CD14-positive monocyte (primary cell): ENCODE measurements around the gene DOCK10. TPM values are rescaled to one million over a fixed set of nuclear protein-coding genes. Genes with fewer than 3 reads are reported as not detected.

Experiments used
- DNase-seq, 3 donors: peaks; one replicate each; pipeline ENCODE4 v3.0.0-alpha.2; 2011 to 2022
- H2AFZ ChIP-seq: 2 replicates; pipeline ENCODE4 v1.6.0; 2012; ENCODE audit warnings: mild to moderate bottlenecking, low read depth, low read length, inconsistent platforms; ENCODE audit not compliant: insufficient read depth, poor library complexity, severe bottlenecking
- H3K27ac ChIP-seq, 2 donors: 1 replicate in 1 of 2; 2 replicates in 1 of 2; pipeline ENCODE4 v1.5.1; 2012 to 2013; ENCODE audit warnings: low read length in 2 of 2, control low read depth in 1 of 2, inconsistent platforms in 1 of 2, low read depth in 1 of 2, mild to moderate bottlenecking in 1 of 2
- H3K27me3 ChIP-seq, 2 donors: one replicate each; pipeline versions ENCODE4 v1.6.0 to v1.6.1; 2011 to 2013; ENCODE audit warnings: low read length in 2 of 2; ENCODE audit not compliant: control insufficient read depth in 2 of 2, insufficient read depth in 2 of 2
- H3K36me3 ChIP-seq, 2 donors: replicated peaks in 1 of 2; 1 replicate in 1 of 2; 2 replicates in 1 of 2; pipeline versions ENCODE4 v1.5.1 to v1.6.1; 2012 to 2013; ENCODE audit warnings: low read length in 2 of 2, control low read depth in 1 of 2, inconsistent platforms in 1 of 2, mild to moderate bottlenecking in 1 of 2; ENCODE audit not compliant: insufficient read depth in 2 of 2, control insufficient read depth in 1 of 2
- H3K4me1 ChIP-seq, 2 donors: 1 replicate in 1 of 2; 2 replicates in 1 of 2; pipeline versions ENCODE4 v1.5.1 to v1.6.1; 2012 to 2013; ENCODE audit warnings: low read length in 2 of 2, control low read depth in 1 of 2, inconsistent platforms in 1 of 2, mild to moderate bottlenecking in 1 of 2, moderate library complexity in 1 of 2; ENCODE audit not compliant: insufficient read depth in 2 of 2, control insufficient read depth in 1 of 2
- H3K4me2 ChIP-seq: replicated peaks from 2 replicates; pipeline ENCODE3; 2012; ENCODE audit warnings: low read length, moderate library complexity, mild to moderate bottlenecking; ENCODE audit not compliant: poor library complexity, severe bottlenecking; ENCODE audit errors: extremely low read depth
- H3K4me3 ChIP-seq, 3 experiments: fragments of 200-600 bp in 1 of 3; sonication (generic) in 1 of 3; replicated peaks in 1 of 3; 1 replicate in 2 of 3; 2 replicates in 1 of 3; pipeline ENCODE4 v1.5.1; 2011 to 2013; ENCODE audit warnings: low read length in 3 of 3, mild to moderate bottlenecking in 3 of 3, control low read depth in 2 of 3, low read depth in 2 of 3, inconsistent platforms in 1 of 3, moderate library complexity in 1 of 3
- H3K79me2 ChIP-seq: 2 replicates; pipeline ENCODE4 v1.6.0; 2012; ENCODE audit warnings: mild to moderate bottlenecking, control low read depth, inconsistent platforms, low read length, moderate library complexity; ENCODE audit not compliant: insufficient read depth
- H3K9ac ChIP-seq: 2 replicates; pipeline ENCODE4 v1.6.0; 2017; ENCODE audit warnings: low read length, mild to moderate bottlenecking; ENCODE audit not compliant: insufficient read depth, poor library complexity, severe bottlenecking
- H3K9me3 ChIP-seq, 2 donors: replicated peaks in 1 of 2; 1 replicate in 1 of 2; 2 replicates in 1 of 2; pipeline versions ENCODE4 v1.5.1 to v1.6.1; 2012 to 2013; ENCODE audit warnings: low read length in 2 of 2, control low read depth in 1 of 2; ENCODE audit not compliant: control insufficient read depth in 1 of 2, insufficient read depth in 1 of 2
- H4K20me1 ChIP-seq: 2 replicates; pipeline ENCODE4 v1.6.0; 2012; ENCODE audit warnings: mild to moderate bottlenecking, low read length, control low read depth, moderate library complexity; ENCODE audit not compliant: insufficient read depth
- H3K27ac Mint-ChIP-seq, 7 donors: one replicate each; pipeline ENCODE4 v1.8.0; 2020; ENCODE audit warnings: mild to moderate bottlenecking in 7 of 7, mixed read lengths in 7 of 7, moderate library complexity in 6 of 7, inconsistent platforms in 2 of 7
- H3K27me3 Mint-ChIP-seq, 3 donors: one replicate each; pipeline ENCODE4 v1.8.0; 2021 to 2022; ENCODE audit warnings: low read depth in 3 of 3, mild to moderate bottlenecking in 3 of 3, mixed read lengths in 3 of 3, moderate library complexity in 3 of 3, inconsistent platforms in 1 of 3
- H3K36me3 Mint-ChIP-seq, 2 donors: one replicate each; pipeline ENCODE4 v1.8.0; 2020; ENCODE audit warnings: mixed read lengths in 2 of 2, inconsistent platforms in 1 of 2, mild to moderate bottlenecking in 1 of 2
- H3K4me1 Mint-ChIP-seq: one replicate; pipeline ENCODE4 v1.8.0; 2020; ENCODE audit warnings: mild to moderate bottlenecking, mixed read lengths
- H3K4me3 Mint-ChIP-seq, 2 donors: one replicate each; pipeline ENCODE4 v1.8.0; 2020; ENCODE audit warnings: mild to moderate bottlenecking in 2 of 2, mixed read lengths in 2 of 2, moderate library complexity in 1 of 2
- H3K9me3 Mint-ChIP-seq, 7 donors: one replicate each; pipeline ENCODE4 v1.8.0; 2020 to 2022; ENCODE audit warnings: mixed read lengths in 7 of 7, mild to moderate bottlenecking in 6 of 7, moderate library complexity in 6 of 7, inconsistent platforms in 2 of 7
- CTCF ChIP-seq: fragments of 200-600 bp; IDR thresholded peaks from one replicate; pipeline ENCODE4 v1.8.0; 2022; ENCODE audit warnings: antibody characterized with exemption, mild to moderate bottlenecking
- WGBS: methylation state at CpG from one replicate; pipeline ENCODE4 v1.1.5; 2013; ENCODE audit warnings: missing lambda C conversion rate; ENCODE audit not compliant: insufficient coverage; 5-methylcytosine and 5-hydroxymethylcytosine counted together
- intact Hi-C, 2 donors: fragments of 100-400 bp; cut with micrococcal nuclease; formaldehyde crosslinking; loops; one replicate each; pipeline versions ENCODE4 v1.15.0 to v1.15.1; 2023
- polyA plus RNA-seq, 3 donors: library from polyadenylated mRNA; depleted of rRNA in 1 of 3; unstranded in 2 of 3; stranded (reverse) in 1 of 3; fragments of 300-500 nt in 2 of 3; fragments of >200 nt in 1 of 3; fragmentation: Illumina TruSeq in 2 of 3; gene quantifications; 1 replicate in 2 of 3; 2 replicates in 1 of 3; pipeline ENCODE4 v1.2.3, GENCODE V29; 2012 to 2021

Gene DOCK10
- polyA plus RNA-seq, 3 donors, result 9.5 to 30.9 (median 16.5) TPM

- Mint-ChIP-seq H3K36me3 (peaks cover 0 to 8% of the 10 kb centered on the region in 2 donors), H3K27ac (peak overlapping the region in 1 of 7 donors; percentile 20), H3K27me3 (no peaks in the 10 kb centered on the region), H3K4me3 (no peak overlapping the region), H3K9me3 (no peaks in the 10 kb centered on the region), H3K4me1 (peaks cover 20% of the 10 kb centered on the region)
- no peak for DNase-seq
- Histone ChIP-seq H3K9me3 (no peaks in the 10 kb centered on the region), H3K4me3 (no peak overlapping the region), H3K4me1 (no peaks in the 10 kb centered on the region), H3K36me3 (no peaks in the 10 kb centered on the region), H3K79me2 (peaks cover 79% of the 10 kb centered on the region), H3K27me3 (no peaks in the 10 kb centered on the region), H3K27ac (no peak overlapping the region), H3K4me2 (no peak overlapping the region), H3K9ac (no peak overlapping the region), H4K20me1 (peaks cover 3% of the 10 kb centered on the region), H2AFZ (no peak overlapping the region)
- TF ChIP-seq CTCF, result no peak
- no CpG with 5 or more reads among the region's 5 CpGs for WGBS
- intact Hi-C loops, result no loop called here
These were observed 73.2 kb downstream of the DOCK10 start for GRCh38 chr2:224969095-224969494.

- peaks cover 1% of the 10 kb centered on the region for H4K20me1 ChIP-seq
- no peak overlapping the region for H3K4me2 ChIP-seq
- no peak overlapping the region for H3K9ac ChIP-seq
- peaks cover 81% of the 10 kb centered on the region for H3K79me2 ChIP-seq
- no peak overlapping the region for H2AFZ ChIP-seq
- no peaks in the 10 kb centered on the region for H3K9me3 ChIP-seq
- Mint-ChIP-seq H3K36me3 (peaks cover 0 to 8% of the 10 kb centered on the region in 2 donors), H3K4me1 (peaks cover 11% of the 10 kb centered on the region), H3K9me3 (no peaks in the 10 kb centered on the region), H3K4me3 (no peak overlapping the region), H3K27ac (peak overlapping the region in 1 of 7 donors; percentile 7), H3K27me3 (no peaks in the 10 kb centered on the region)
- no peak overlapping the region for H3K27ac ChIP-seq
- 83% methylated on average over 1 of the region's 4 CpGs for WGBS
- no peaks in the 10 kb centered on the region for H3K27me3 ChIP-seq
- no peak for DNase-seq
- H3K4me1 ChIP-seq, result no peaks in the 10 kb centered on the region
- no peak for TF ChIP-seq CTCF
- no peak overlapping the region for H3K4me3 ChIP-seq
- intact Hi-C loops, result no loop called here
- H3K36me3 ChIP-seq, result no peaks in the 10 kb centered on the region
These were observed 74.2 kb downstream of the DOCK10 start for GRCh38 chr2:224968051-224968450.
